WI38 (cell line): Measurements from ENCODE around the gene BAZ2B.

Experiments used
- H3K4me3 ChIP-seq: 2 replicates; pipeline ENCODE4 v1.5.1; 2011; ENCODE audit warnings: low read depth, mild to moderate bottlenecking, control low read depth, low read length
- TF ChIP-seq, protein P1 (sequence below): IDR thresholded peaks from 2 replicates; pipeline ENCODE4 v1.5.1; 2012; ENCODE audit warnings: low read depth, mild to moderate bottlenecking, control low read depth, low read length

BAZ2B gene

DNA sequence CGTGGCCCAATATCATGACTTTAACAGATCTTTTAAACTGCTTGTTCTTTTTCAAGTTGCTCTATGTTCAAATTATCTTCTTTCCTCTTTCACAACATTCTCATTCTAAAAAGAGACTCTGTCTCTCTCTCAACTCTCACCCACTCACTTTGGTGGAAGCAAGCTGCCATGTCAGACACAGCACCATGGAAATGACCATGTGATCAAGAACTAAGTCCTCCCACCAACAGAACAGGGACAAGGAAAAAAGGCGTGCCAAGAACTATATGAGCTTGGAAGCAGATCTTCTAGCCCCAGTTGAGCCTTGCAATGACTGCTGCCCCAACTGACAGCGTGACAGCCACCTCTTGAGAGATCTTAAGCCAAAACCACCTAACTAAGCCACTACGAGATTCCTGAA lies 23.9 kb downstream of the BAZ2B start:
- H3K4me3 ChIP-seq = no peak overlapping the region
- TF ChIP-seq, protein P1, sequence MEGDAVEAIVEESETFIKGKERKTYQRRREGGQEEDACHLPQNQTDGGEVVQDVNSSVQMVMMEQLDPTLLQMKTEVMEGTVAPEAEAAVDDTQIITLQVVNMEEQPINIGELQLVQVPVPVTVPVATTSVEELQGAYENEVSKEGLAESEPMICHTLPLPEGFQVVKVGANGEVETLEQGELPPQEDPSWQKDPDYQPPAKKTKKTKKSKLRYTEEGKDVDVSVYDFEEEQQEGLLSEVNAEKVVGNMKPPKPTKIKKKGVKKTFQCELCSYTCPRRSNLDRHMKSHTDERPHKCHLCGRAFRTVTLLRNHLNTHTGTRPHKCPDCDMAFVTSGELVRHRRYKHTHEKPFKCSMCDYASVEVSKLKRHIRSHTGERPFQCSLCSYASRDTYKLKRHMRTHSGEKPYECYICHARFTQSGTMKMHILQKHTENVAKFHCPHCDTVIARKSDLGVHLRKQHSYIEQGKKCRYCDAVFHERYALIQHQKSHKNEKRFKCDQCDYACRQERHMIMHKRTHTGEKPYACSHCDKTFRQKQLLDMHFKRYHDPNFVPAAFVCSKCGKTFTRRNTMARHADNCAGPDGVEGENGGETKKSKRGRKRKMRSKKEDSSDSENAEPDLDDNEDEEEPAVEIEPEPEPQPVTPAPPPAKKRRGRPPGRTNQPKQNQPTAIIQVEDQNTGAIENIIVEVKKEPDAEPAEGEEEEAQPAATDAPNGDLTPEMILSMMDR = no peak

DNA sequence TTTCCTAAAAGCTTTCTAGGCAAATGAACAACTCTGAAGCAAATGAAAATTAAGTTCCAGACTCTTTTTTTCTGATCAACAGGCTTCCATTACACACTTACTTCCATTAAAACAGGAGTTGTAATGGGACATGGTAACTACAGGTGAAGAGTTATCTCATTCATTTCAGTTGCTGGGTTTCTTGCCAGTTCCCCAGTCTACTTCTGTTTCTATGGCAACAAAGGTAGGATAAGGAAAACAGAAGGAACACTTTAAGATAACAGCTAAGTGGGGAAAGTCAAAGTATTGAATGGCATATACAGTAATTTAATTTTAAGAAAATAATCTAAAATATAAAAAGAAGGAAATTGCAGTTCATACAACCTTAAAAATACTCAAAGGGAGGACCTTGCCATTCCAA lies 25.1 kb downstream of the BAZ2B start:
- TF ChIP-seq, protein P1 = no peak
- no peak overlapping the region for H3K4me3 ChIP-seq

DNA sequence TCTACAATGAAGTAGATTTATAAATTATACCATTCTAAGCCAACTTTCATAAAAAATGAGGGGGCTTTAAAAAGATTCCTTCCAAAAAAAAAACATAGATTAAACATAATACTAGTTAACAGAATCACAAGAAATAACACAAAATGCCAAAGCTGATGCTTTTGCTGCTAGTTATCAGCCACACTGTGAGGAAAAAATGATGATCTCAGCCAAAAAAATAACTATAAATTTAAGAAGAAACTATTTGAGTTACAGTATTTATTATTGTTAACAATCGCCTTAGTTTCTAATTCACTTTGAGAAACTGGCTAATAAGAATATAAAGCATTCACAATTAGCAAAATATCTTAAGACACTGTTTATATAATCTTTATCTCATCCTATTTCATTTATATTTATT lies 27.1 kb downstream of the BAZ2B start:
- TF ChIP-seq, protein P1 = no peak
- H3K4me3 ChIP-seq = no peak overlapping the region

DNA sequence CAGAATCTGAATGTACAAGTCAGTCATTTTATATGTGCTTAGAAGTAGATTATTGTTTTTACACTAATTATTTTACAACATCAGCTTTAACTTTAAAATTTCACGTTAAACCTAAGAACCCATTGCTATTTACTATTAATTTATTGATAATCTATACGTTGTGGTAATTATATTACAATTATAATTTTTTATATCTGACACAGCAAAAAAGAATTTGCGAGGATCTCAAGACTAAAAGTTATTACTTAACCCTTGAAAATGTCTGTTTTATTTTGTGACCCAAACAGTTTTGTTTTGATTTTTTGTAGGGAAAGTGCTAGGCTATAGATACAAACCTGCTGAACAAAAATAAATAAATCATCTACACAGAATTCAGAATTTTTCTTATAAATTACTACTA lies 30.3 kb downstream of the BAZ2B start:
- TF ChIP-seq, protein P1 = no peak
- no peak overlapping the region for H3K4me3 ChIP-seq

DNA sequence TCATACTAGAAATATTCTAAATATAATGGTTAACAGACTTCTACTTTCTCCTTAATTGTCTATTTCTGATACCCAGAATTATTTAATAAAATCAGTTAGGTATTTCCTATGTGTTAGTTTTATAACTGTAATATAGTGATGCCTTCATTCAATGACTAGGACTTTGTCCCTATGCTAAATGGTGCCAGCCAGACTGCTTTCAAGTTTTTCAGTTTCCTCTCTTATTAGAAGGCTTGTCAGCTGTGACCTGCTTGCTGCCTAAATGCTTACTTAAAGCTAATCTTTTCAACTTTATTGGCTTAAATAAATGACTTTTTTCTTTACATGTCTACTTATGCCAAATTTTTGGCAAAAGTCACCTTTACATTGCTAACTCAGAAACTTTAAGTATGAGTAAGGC lies 30.7 kb downstream of the BAZ2B start:
- TF ChIP-seq, protein P1 = no peak
- H3K4me3 ChIP-seq = no peak overlapping the region

DNA sequence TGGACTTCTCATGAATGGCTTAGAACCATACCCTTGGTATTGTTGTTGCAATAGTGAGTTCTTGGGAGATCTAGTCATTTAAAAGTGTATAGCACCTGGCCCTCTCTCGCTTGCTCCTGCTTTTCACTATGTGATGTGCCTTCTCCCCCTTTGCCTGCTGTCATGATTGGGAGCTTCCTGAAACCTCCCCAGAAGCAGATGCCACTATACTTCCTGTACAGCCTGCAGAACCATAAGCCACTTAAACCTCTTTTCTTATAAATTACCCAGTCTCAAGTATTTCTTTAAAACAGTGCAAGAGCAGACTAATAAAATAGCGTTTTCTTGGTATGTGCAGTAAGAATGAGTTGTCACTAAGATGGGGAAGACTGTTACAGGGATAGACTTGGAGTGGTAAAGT lies 31.6 kb downstream of the BAZ2B start:
- TF ChIP-seq, protein P1 = no peak
- no peak overlapping the region for H3K4me3 ChIP-seq

DNA sequence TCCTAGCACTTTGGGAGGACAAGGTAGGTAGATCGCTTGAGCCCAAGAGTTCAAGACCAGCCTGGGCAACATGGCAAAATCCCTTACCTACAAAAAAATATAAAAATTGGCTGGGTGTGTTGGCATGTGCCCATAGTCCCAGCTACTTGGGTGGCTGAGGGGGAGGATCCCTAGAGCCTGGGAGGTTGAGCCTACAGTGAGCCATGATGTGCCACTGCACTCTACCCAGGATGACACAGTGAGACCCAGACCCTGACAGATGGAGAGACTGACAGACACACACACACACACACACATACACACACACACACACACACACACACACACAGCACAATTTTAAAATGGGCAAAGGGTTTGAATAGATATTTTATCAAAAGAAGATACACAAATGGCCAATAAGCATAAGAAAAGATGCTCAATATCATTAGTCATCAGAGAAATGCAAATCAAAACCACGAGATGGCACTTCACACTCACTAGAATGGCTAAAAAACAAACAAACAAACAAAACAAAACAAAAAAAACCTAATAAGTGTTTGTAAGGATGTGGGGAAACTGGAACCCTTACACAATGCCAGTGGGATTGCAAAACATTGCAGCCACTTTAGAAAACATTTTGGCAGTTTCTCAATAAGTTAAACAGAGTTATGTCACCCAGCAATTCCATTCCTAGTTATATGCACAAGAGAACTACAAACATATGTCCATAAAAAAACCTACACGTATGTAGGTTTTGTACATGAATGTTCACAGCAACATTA lies 42.3 kb downstream of the BAZ2B start:
- H3K4me3 ChIP-seq = no peak overlapping the region
- TF ChIP-seq, protein P1 = no peak
